Naive B cell (primary cell): ENCODE measurements around the gene FSTL3. TPM values are rescaled to one million over a fixed set of nuclear protein-coding genes. Genes with fewer than 3 reads are reported as not detected.

Source experiments
- ATAC-seq, 2 donors: fragments of 150-1000 bp; cut with Tn5 transposase; 2 replicates each; pipeline ENCODE4 v1.10.0; 2021; ENCODE audit warnings: low read depth in 2 of 2, mild to moderate bottlenecking in 2 of 2, moderate library complexity in 2 of 2
- DNase-seq: peaks from one replicate; pipeline ENCODE4 v3.0.0; 2022
- H3K27ac Mint-ChIP-seq, 6 donors: one replicate each; pipeline ENCODE4 v1.8.0; 2020 to 2022; ENCODE audit warnings: mild to moderate bottlenecking in 6 of 6, mixed read lengths in 6 of 6, moderate library complexity in 5 of 6, inconsistent platforms in 2 of 6
- H3K27me3 Mint-ChIP-seq, 3 donors: one replicate each; pipeline ENCODE4 v1.8.0; 2021 to 2022; ENCODE audit warnings: mixed read lengths in 3 of 3, mild to moderate bottlenecking in 1 of 3
- H3K36me3 Mint-ChIP-seq, 2 donors: one replicate each; pipeline ENCODE4 v1.8.0; 2020 to 2022; ENCODE audit warnings: mixed read lengths in 2 of 2, inconsistent platforms in 1 of 2, mild to moderate bottlenecking in 1 of 2
- H3K4me1 Mint-ChIP-seq, 3 donors: one replicate each; pipeline ENCODE4 v1.8.0; 2020 to 2022; ENCODE audit warnings: mixed read lengths in 3 of 3, inconsistent platforms in 1 of 3, mild to moderate bottlenecking in 1 of 3, moderate library complexity in 1 of 3
- H3K4me3 Mint-ChIP-seq, 8 donors: one replicate each; pipeline ENCODE4 v1.8.0; 2020 to 2022; ENCODE audit warnings: mild to moderate bottlenecking in 8 of 8, mixed read lengths in 8 of 8, moderate library complexity in 8 of 8, inconsistent platforms in 2 of 8
- H3K9me3 Mint-ChIP-seq, 7 donors: one replicate each; pipeline ENCODE4 v1.8.0; 2020 to 2022; ENCODE audit warnings: mixed read lengths in 7 of 7, mild to moderate bottlenecking in 5 of 7, inconsistent platforms in 2 of 7, moderate library complexity in 1 of 7
- polyA plus RNA-seq, 6 donors: library from polyadenylated mRNA; unstranded; fragments of 300-500 nt; fragmentation: Illumina TruSeq; gene quantifications; one replicate each; pipeline ENCODE4 v1.2.3, GENCODE V29; 2021; ENCODE audit warnings: low read depth in 6 of 6

Gene FSTL3
- polyA plus RNA-seq, 6 donors from 2014 or later: 0.77 to 3.6 (median 2.8) TPM; not detected in 1

- peak overlapping the region in 2 of 6 donors; percentile 75 to 85 for H3K27ac Mint-ChIP-seq
- DNase-seq (no peak), ATAC-seq (no peak)
- no peaks in the 10 kb centered on the region for H3K27me3 Mint-ChIP-seq
- H3K4me3 Mint-ChIP-seq: peak overlapping the region in 4 of 8 donors; percentile 42 to 88 (median 62)
- H3K4me1 Mint-ChIP-seq: peaks cover 10 to 12% (median 12%) of the 10 kb centered on the region in 3 donors
- H3K9me3 Mint-ChIP-seq: no peaks in the 10 kb centered on the region
- H3K36me3 Mint-ChIP-seq: no peaks in the 10 kb centered on the region
These were observed 36.0 kb upstream of the FSTL3 start for GRCh38 chr19:640161-640558.

- DNase-seq (no peak), ATAC-seq (no peak)
- no peaks in the 10 kb centered on the region for H3K9me3 Mint-ChIP-seq
- H3K4me3 Mint-ChIP-seq: peak overlapping the region in 1 of 8 donors; percentile 56
- no peaks in the 10 kb centered on the region for H3K36me3 Mint-ChIP-seq
- peak overlapping the region in 4 of 6 donors; percentile 26 to 85 (median 74) for H3K27ac Mint-ChIP-seq
- peaks cover 10 to 12% (median 12%) of the 10 kb centered on the region in 3 donors for H3K4me1 Mint-ChIP-seq
- no peaks in the 10 kb centered on the region for H3K27me3 Mint-ChIP-seq
These were observed 35.5 kb upstream of the FSTL3 start for GRCh38 chr19:640606-641189.

GRCh38 chr19:641702-642101 is 34.5 kb upstream of the FSTL3 start:
- Mint-ChIP-seq H3K4me1 (peaks cover 10 to 12% (median 12%) of the 10 kb centered on the region in 3 donors), H3K4me3 (peak overlapping the region in 1 of 8 donors; percentile 15), H3K9me3 (no peaks in the 10 kb centered on the region), H3K36me3 (peaks cover 0 to 5% of the 10 kb centered on the region in 2 donors), H3K27me3 (no peaks in the 10 kb centered on the region), H3K27ac (peak overlapping the region in 2 of 6 donors; percentile 70 to 78)
- DNase-seq (no peak), ATAC-seq (no peak)

- Mint-ChIP-seq H3K4me1 (peaks cover 10 to 12% (median 12%) of the 10 kb centered on the region in 3 donors), H3K27ac (peak overlapping the region in 1 of 6 donors; percentile 69), H3K4me3 (no peak overlapping the region), H3K9me3 (no peaks in the 10 kb centered on the region), H3K27me3 (no peaks in the 10 kb centered on the region), H3K36me3 (peaks cover 0 to 5% of the 10 kb centered on the region in 2 donors)
- no peak for ATAC-seq
- no peak for DNase-seq
These were observed 33.1 kb upstream of the FSTL3 start for GRCh38 chr19:642767-643727.

GRCh38 chr19:643736-644135 is 32.5 kb upstream of the FSTL3 start:
- Mint-ChIP-seq H3K4me3 (no peak overlapping the region), H3K27ac (peak overlapping the region in 1 of 6 donors; percentile 49), H3K9me3 (no peaks in the 10 kb centered on the region), H3K36me3 (peaks cover 0 to 5% of the 10 kb centered on the region in 2 donors), H3K27me3 (no peaks in the 10 kb centered on the region), H3K4me1 (peaks cover 6 to 12% (median 12%) of the 10 kb centered on the region in 3 donors)
- ATAC-seq (no peak), DNase-seq (no peak)

GRCh38 chr19:644363-644762 is 31.8 kb upstream of the FSTL3 start:
- ATAC-seq (no peak), DNase-seq (no peak)
- no peaks in the 10 kb centered on the region for H3K27me3 Mint-ChIP-seq
- H3K36me3 Mint-ChIP-seq: peaks cover 0 to 5% of the 10 kb centered on the region in 2 donors
- H3K27ac Mint-ChIP-seq: peak overlapping the region in 1 of 6 donors; percentile 49
- H3K9me3 Mint-ChIP-seq: no peaks in the 10 kb centered on the region
- H3K4me3 Mint-ChIP-seq: no peak overlapping the region
- peaks cover 2 to 9% (median 9%) of the 10 kb centered on the region in 3 donors for H3K4me1 Mint-ChIP-seq

GRCh38 chr19:644789-645188 is 31.4 kb upstream of the FSTL3 start:
- DNase-seq (no peak), ATAC-seq (no peak)
- no peaks in the 10 kb centered on the region for H3K27me3 Mint-ChIP-seq
- H3K4me3 Mint-ChIP-seq: no peak overlapping the region
- H3K36me3 Mint-ChIP-seq: peaks cover 0 to 5% of the 10 kb centered on the region in 2 donors
- no peaks in the 10 kb centered on the region for H3K9me3 Mint-ChIP-seq
- H3K4me1 Mint-ChIP-seq: peaks cover 0 to 6% (median 5%) of the 10 kb centered on the region in 3 donors
- H3K27ac Mint-ChIP-seq: peak overlapping the region in 1 of 6 donors; percentile 49

- ATAC-seq: no peak
- H3K4me3 Mint-ChIP-seq: no peak overlapping the region
- no peaks in the 10 kb centered on the region for H3K27me3 Mint-ChIP-seq
- H3K27ac Mint-ChIP-seq: peak overlapping the region in 1 of 6 donors; percentile 58
- H3K36me3 Mint-ChIP-seq: peaks cover 0 to 5% of the 10 kb centered on the region in 2 donors
- peaks cover 0 to 3% (median 0%) of the 10 kb centered on the region in 3 donors for H3K4me1 Mint-ChIP-seq
- no peaks in the 10 kb centered on the region for H3K9me3 Mint-ChIP-seq
- no peak for DNase-seq
These were observed 30.0 kb upstream of the FSTL3 start for GRCh38 chr19:645912-646778.

GRCh38 chr19:646779-647565 is 29.2 kb upstream of the FSTL3 start:
- peaks cover 0 to 5% of the 10 kb centered on the region in 2 donors for H3K36me3 Mint-ChIP-seq
- H3K27me3 Mint-ChIP-seq: no peaks in the 10 kb centered on the region
- ATAC-seq: peak in 1 of 2 donors; percentile 13
- H3K9me3 Mint-ChIP-seq: no peaks in the 10 kb centered on the region
- peak overlapping the region in 1 of 6 donors; percentile 34 for H3K27ac Mint-ChIP-seq
- DNase-seq: no peak
- no peak overlapping the region for H3K4me3 Mint-ChIP-seq
- peaks cover 0 to 3% (median 0%) of the 10 kb centered on the region in 3 donors for H3K4me1 Mint-ChIP-seq

- Mint-ChIP-seq H3K9me3 (no peaks in the 10 kb centered on the region), H3K4me1 (peaks cover 0 to 3% (median 0%) of the 10 kb centered on the region in 3 donors), H3K27ac (peak overlapping the region in 1 of 6 donors; percentile 75), H3K27me3 (no peaks in the 10 kb centered on the region), H3K4me3 (peak overlapping the region in 1 of 8 donors; percentile 30), H3K36me3 (peaks cover 0 to 5% of the 10 kb centered on the region in 2 donors)
- DNase-seq (no peak), ATAC-seq (peak in 1 of 2 donors; percentile 55)
These were observed 28.5 kb upstream of the FSTL3 start for GRCh38 chr19:647566-648284.

GRCh38 chr19:648305-648704 is 27.9 kb upstream of the FSTL3 start:
- ATAC-seq (no peak), DNase-seq (no peak)
- Mint-ChIP-seq H3K4me1 (peaks cover 0 to 3% (median 0%) of the 10 kb centered on the region in 3 donors), H3K9me3 (no peaks in the 10 kb centered on the region), H3K27ac (peak overlapping the region in 1 of 6 donors; percentile 75), H3K4me3 (peak overlapping the region in 1 of 8 donors; percentile 30), H3K36me3 (peaks cover 0 to 5% of the 10 kb centered on the region in 2 donors), H3K27me3 (no peaks in the 10 kb centered on the region)
